ENCODE data around the gene ZNF621.

DNA sequence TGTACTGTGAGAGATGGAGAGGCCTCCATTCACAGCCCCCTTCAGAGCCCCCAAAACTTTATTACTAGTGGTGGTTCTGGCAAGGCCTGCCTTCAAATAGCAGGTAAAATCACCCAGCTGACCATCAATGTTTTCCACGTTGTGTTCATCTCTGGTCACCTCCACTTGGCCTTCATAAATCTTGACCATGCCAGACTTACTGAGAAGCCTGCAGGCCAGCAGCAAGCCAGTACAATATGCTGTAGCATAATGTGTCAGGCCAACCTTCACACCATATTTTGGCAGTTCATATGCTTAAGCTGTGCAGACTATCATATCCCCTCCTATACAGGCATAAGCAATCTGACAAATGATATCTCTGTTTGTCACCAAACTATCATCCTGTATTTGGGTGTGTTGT lies 62.1 kb downstream of the ZNF621 start:
- TF ChIP-seq CTCF (IDR thresholded peaks at IDR 0.05) (no peak), POLR2A (IDR thresholded peaks at IDR 0.05) (no peak)
